Fibroblast of skin of abdomen (primary cell): ENCODE measurements around the gene GPBP1L1.
"Not testable (repeated sequence)": the region's sequence is repeated elsewhere in the genome, so short reads cannot be mapped to it uniquely, and the experiment has no call there.

Experiments
- DNase-seq: peaks from one replicate; pipeline ENCODE4 v3.0.0-alpha.2; 2013

Gene GPBP1L1

GRCh38 chr1:45630429-45630828 is 55.9 kb downstream of the GPBP1L1 start:
- DNase-seq = no peak

- no peak for DNase-seq
These were observed 57.3 kb downstream of the GPBP1L1 start for GRCh38 chr1:45629035-45629434.

DNA sequence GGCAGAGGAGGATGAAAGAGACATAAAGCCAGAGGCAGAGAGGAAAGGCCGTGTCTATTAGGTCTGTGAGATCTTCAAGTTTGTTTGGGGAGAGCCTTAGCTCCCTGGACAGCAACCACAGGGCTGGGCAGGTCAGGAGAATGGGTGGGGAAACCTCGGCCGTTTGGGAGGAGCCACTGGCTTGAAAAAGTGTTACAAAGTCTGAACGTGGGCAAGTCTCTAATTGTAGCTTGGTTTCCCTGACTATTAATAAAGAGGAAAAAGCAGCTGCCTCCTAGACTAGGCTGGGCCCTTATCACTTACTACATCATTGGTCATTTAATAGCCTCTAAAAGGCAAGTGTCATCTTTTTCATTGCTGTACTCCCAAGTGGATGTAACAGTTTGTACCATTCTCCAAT is 62.4 kb downstream of the GPBP1L1 start, which contains the start of gene CCDC17:
TSS of gene CCDC17 (minus strand) at position 83 of the 400 bp plus-strand sequence. CDS start 145 bp downstream, outside the sequence.
- no peak for DNase-seq

DNA sequence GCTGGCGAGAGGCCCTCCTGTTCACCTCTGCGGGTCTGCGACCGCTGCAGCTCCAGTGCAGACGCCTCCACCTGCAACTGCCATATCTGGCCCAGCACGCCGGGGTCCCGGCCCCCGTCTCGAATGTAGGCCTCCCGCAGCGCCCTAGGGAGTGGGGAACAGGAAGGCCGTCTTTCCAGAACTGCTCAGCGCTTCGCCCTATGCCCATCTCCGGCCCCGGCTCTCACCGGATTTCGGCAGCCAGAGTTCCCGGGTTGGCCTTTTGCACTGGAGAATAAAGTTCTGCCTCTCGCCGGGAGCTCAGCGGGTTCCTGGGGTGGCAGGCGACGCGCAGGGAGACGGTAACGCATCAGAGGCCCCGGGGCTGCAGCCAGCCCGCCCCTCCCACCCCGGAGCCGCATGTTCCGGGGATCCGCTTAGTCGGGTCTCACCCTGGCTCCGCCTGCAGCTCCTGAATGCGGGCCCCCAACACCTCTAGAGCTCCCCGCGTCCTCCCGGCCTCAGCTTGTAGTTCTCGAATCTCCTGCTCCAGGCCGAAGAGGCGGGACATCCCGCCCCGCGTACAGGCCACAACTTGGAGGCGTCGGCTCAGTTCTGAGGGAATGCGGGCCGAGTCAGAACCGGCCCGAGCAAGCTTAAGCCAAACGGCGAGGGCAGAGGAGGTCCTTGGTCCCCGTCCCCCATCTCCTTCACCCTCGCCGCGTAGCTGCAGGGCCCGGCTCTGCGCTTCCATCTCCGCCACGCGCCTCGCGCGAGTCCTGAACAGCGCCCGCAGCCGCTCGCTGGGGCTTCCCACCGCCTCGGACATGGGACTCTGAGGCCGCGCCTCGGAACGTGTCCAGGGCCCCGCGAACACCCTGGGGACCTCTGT is 63.6 kb downstream of the GPBP1L1 start:
- no peak for DNase-seq

GRCh38 chr1:45621895-45622523 is 64.3 kb downstream of the GPBP1L1 start:
- no peak for DNase-seq

- DNase-seq = no peak
These were observed 64.9 kb downstream of the GPBP1L1 start for GRCh38 chr1:45621501-45621836.

DNA sequence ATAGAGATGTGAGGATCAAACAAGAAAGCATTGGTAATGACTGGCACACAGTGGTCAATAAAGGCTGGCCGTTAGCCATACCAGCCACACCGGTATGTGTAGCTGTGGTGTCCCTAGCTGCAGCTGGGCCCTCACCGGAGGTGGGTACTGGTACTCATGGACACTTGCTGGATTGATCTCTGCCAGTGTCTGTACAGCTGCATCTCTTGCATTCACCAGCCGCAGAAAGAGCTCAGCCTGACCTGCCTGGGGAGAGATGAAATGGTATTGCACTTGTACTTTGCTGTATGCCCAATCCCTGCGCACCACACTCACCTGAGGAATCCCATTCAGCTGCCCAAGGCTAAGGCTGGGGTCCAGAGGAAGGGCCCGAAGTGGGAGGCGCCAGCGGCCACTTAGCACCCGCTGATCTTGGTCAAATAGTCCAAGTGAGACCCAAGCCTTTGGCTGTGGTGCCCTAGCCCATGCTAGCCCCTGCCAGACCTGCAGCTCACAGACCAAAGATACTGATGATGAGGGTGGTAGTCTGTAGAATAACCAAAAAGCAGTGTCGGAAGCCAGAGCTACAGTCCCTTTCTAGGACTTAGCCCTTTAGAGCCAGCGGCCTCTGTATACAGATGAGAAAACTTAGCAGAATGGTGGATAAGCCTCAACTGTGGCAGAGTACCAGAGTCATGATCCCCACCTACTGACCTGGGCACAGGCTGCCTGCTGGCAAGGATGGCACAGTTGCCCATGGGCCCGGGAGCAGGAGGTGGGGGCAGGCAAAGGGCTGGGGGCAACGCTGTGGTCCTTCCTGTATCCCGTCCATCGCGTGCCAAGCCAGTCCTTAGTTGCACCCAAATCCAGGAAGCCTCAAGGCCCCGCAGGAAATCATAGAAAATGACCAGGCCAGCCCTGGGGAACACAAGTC is 65.5 kb downstream of the GPBP1L1 start:
- DNase-seq = no peak

DNA sequence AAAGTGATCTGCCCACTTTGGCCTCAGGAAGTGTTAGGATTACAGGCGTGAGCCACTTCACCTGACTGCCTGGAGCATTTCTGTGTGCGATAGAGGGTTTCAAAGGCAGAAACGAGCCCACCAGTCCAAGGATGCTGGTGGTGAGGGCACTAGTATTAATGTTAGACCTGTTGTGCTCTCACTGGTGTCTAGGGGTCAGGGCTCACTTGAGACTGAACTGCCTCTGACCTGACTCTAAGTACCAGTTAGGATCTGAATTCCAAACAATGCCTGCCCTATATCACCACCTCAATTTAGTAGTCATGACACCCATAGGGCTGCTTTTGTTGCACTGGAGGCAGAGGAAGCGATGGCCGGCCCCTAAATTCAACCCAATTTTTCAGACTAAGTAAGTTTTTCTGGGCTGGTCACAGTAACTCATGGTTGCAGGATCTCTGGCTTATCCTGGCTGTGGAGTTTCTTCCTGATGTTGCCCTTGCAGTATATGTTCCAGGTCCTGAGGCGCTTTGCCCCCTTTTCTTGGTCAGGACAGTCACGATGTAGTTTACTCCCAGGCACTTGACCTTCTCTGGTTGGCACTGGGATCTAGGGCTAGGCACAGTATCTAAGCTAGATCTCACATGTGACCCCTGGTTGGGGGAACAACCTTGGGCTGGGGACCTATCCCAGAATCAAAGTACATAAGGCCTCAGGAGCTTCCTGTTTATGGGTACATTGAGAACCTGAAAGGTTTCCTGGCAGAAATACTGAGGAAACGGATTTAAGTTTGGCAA is 67.0 kb downstream of the GPBP1L1 start:
- no peak for DNase-seq

- peak; percentile 16 for DNase-seq
These were observed 68.7 kb downstream of the GPBP1L1 start for GRCh38 chr1:45617618-45618017.

- DNase-seq = no peak
These were observed 70.4 kb downstream of the GPBP1L1 start for GRCh38 chr1:45615885-45616284.

DNA sequence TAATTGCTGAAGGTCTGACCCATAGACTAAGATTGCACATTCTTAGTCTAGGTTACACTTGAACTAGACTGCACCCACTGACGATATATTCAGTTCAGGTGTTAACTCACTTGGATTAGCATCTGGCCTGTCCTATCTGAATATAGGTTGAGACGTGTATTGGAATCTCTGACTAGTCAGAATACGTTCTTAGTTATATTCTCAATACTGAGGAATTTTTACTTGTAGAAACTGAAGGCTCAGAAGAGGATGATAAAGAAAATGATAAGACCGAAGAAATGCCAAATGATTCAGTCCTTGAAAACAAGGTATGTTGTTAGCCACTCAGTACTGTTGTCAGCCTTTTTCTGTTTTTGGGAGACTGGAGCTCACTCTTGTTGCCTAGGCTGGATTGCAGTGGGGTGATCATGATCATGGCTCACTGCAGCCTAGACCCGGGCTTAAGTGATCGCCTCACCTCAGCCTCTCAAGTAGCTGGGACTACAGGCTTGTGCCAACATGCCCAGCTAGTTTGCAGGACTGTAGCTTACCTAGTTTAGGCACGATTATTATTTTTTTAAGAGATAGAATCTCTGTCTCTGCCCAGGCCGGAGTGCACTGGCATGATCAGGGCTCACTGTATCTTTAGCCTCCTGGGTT is 73.3 kb downstream of the GPBP1L1 start:
- DNase-seq = no peak

- no peak for DNase-seq
These were observed 75.6 kb downstream of the GPBP1L1 start for GRCh38 chr1:45610589-45611226.

DNA sequence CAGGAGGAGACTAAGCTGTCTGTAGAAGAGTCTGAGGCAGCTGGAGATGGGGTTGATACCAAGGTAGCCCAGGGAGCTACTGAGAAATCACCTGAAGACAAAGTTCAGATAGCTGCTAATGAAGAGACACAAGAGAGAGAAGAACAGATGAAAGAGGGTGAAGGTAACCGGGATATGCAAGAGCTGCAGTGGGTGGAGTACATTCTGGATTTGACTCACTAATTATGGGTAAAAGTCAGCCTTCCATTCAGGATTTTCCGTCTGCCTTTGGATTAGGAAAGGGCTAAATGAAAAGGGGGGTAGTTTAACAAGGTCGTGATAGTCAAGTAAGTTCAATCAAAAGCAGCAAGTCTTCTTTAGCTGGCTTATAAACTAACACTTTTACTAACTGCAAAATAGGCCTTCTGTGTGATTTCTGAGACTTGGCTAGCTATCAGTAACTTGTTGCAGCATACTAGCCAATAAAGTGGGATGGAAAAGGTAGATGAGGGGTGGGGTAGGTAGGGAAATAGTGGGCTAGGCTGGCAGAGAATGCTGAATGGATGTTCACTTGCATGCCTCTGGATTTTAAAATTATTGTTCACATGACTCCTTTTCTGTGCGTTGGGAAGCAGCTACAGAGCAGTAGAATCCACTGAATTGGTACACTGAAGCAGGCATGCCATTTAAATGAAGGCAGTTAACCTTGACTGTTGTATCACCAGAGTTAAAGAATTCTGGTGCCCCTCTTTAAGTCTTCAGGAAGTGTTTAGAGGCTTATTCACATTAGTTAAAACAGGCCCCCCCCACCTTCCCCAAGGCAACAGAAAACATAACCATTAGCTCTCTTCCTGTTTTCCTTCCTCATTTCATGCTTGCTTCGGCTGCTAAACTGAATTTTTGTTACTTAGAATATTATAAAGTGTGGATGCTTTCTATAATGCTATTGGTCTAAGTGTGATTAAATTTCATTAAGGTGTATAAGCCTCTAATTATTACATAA is 77.9 kb downstream of the GPBP1L1 start:
- no peak for DNase-seq

GRCh38 chr1:45607404-45608074 is 78.8 kb downstream of the GPBP1L1 start:
- no peak for DNase-seq

DNA sequence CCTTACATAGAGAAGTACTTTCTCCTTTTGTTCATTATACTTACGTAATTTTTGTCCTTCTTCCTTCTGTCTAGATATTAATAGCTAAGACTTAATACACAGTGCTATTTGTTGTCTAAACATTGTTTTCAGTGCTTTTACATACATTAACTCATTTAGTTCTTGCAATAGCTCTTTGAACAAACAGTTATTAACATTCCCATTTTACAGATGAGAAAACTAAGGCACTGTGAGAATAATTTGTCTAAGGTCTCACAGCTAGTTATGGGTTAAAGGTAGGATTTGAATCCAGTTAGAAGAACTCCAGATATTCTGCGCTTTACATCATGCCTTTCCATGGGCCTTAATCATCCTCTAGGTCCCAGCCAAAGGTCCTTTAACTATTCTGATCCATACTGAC is 82.1 kb downstream of the GPBP1L1 start:
- DNase-seq = no peak

DNA sequence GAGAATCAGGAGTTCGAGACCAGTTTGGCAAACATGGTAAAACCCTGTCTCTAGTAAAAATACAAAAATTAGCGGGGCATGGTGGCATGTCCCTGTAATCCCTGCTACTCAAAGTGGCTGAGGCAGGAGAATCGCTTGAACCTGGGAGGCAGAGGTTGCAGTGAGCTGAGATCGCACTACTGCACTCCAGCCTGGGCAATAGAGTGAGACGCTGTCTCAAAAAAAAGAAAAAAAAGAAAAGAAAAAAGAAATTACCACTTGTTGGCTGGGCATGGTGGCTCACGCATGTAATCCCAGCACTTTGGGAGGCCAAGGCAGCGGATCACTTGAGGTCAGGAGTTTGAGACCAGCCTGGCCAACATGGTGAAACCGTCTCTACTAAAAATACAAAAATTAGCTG is 89.6 kb downstream of the GPBP1L1 start:
- not testable (repeated sequence) for DNase-seq

DNA sequence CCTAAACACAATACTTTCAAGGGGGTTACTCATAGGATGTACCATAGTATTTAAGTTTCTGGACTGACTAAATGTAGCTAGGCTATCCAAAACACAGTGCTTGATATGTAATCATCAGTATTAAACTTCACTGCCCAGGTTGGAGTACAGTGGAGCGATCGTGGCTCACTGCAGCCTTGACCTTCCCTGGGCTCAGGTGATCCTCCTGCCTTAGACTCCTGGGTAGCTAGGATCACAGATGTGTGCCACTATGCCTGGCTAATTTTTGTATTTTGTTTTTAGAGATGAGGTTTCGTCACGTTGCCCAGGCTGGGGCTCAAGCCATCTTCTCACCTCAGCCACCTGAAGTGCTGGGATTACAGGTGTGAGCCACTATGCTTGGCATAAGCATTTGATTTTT is 91.9 kb downstream of the GPBP1L1 start:
- DNase-seq = no peak

GRCh38 chr1:45589861-45590260 is 96.5 kb downstream of the GPBP1L1 start:
- no peak for DNase-seq

DNA sequence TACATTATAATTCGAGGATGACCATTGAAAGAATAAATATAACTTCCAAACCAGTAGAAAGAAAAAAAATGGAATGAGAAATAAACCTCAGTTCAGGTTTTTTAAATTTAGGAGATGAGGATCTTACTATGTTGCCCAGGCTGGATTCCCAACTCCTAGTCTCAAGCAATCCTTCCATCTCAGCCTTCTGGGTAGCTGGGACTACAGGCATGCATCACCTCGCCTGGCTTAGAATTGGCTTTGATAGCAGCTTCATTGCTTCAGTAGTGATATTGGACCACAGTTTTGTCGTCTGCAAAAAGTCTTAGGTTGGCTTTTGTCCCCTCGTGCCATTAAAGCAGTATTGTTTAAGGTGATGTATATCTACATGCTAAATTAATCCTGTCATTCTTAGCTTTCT is 99.6 kb downstream of the GPBP1L1 start:
- no peak for DNase-seq
